H1 (cell line): ENCODE measurements around the gene COL4A2. TPM values are rescaled to one million over a fixed set of nuclear protein-coding genes. Genes with fewer than 3 reads are reported as not detected.

ENCODE experiments used
- ASH2L ChIP-seq: fragments of 200-600, 300-600 bp; sonication (generic); IDR thresholded peaks from one replicate; pipeline ENCODE4 v1.7.1; 2017; ENCODE audit warnings: low read length
- BCL11A ChIP-seq, 2 experiments: IDR thresholded peaks; one replicate each; pipeline ENCODE4 v1.6.1; 2011; ENCODE audit warnings: low read depth in 2 of 2, low read length in 2 of 2, mild to moderate bottlenecking in 2 of 2
- BRCA1 ChIP-seq: IDR thresholded peaks from 2 replicates; pipeline ENCODE4 v1.6.1; 2012; ENCODE audit warnings: low read depth, low read length, improper control_type of control experiment
- CBX8 ChIP-seq: fragments of 300-800, 300-1000 bp; sonication (generic); IDR thresholded peaks from 2 replicates; pipeline ENCODE4 v1.7.1; 2016; ENCODE audit warnings: low read depth, low read length, borderline replicate concordance
- CEBPB ChIP-seq: IDR thresholded peaks from 2 replicates; pipeline ENCODE4 v1.6.1; 2012; ENCODE audit warnings: low read depth, low read length
- CHD2 ChIP-seq: IDR thresholded peaks from 2 replicates; pipeline ENCODE4 v1.6.1; 2012; ENCODE audit warnings: low read length, improper control_type of control experiment
- EGR1 ChIP-seq: IDR thresholded peaks from 2 replicates; pipeline ENCODE4 v1.6.1; 2011; ENCODE audit warnings: low read depth, low read length, borderline replicate concordance
- EP300 ChIP-seq, 2 experiments: IDR thresholded peaks; 1 replicate in 1 of 2; 2 replicates in 1 of 2; pipeline ENCODE4 v1.6.1; 2011 to 2012; ENCODE audit warnings: low read depth in 2 of 2, low read length in 2 of 2, mild to moderate bottlenecking in 2 of 2, borderline replicate concordance in 1 of 2, inconsistent platforms in 1 of 2, moderate library complexity in 1 of 2
- EZH2 ChIP-seq: fragments of 200-600 bp; sonication (generic); IDR thresholded peaks from 2 replicates; pipeline ENCODE4 v1.7.1; 2012; ENCODE audit warnings: low read depth, mild to moderate bottlenecking, moderate library complexity, low read length, inconsistent platforms; ENCODE audit not compliant: severe bottlenecking
- GTF2F1 ChIP-seq: IDR thresholded peaks from 2 replicates; pipeline ENCODE4 v1.6.1; 2012; ENCODE audit warnings: low read depth, low read length, improper control_type of control experiment, borderline replicate concordance
- HDAC2 ChIP-seq, 2 experiments: fragments of 300-600 bp in 1 of 2; sonication (generic) in 1 of 2; IDR thresholded peaks; 2 replicates each; pipeline ENCODE4 v1.6.1; 2011 to 2012; ENCODE audit warnings: low read depth in 2 of 2, low read length in 2 of 2, mild to moderate bottlenecking in 2 of 2, moderate library complexity in 2 of 2, borderline replicate concordance in 1 of 2, inconsistent platforms in 1 of 2
- KDM1A ChIP-seq: fragments of 200-600, 300-600 bp; sonication (generic); IDR thresholded peaks from 2 replicates; pipeline ENCODE4 v1.7.1; 2016; ENCODE audit warnings: mild to moderate bottlenecking, low read length, borderline replicate concordance
- KDM4A ChIP-seq: IDR thresholded peaks from one replicate; pipeline ENCODE4 v1.7.1; 2012; ENCODE audit warnings: low read depth, mild to moderate bottlenecking, moderate library complexity, low read length, inconsistent platforms; ENCODE audit not compliant: severe bottlenecking
- MAX ChIP-seq: IDR thresholded peaks from 2 replicates; pipeline ENCODE4 v1.6.1; 2012; ENCODE audit warnings: inconsistent platforms
- NANOG ChIP-seq: IDR thresholded peaks from 2 replicates; pipeline ENCODE4 v1.6.1; 2011; ENCODE audit warnings: low read length, low read depth, mild to moderate bottlenecking, inconsistent platforms; ENCODE audit not compliant: insufficient read depth, poor library complexity, severe bottlenecking
- NRF1 ChIP-seq: IDR thresholded peaks from 2 replicates; pipeline ENCODE4 v1.6.1; 2011; ENCODE audit warnings: mild to moderate bottlenecking, low read depth, low read length, improper control_type of control experiment
- PHF8 ChIP-seq: fragments of 200-600 bp; sonication (generic); conservative IDR thresholded peaks from 2 replicates; pipeline ENCODE4 v1.7.1; 2012; ENCODE audit warnings: low read depth, mild to moderate bottlenecking, inconsistent platforms, low read length, moderate library complexity
- POLR2A ChIP-seq, 2 experiments: IDR thresholded peaks; 1 replicate in 1 of 2; 2 replicates in 1 of 2; pipeline ENCODE4 v1.6.1; 2011; ENCODE audit warnings: low read depth in 2 of 2, low read length in 2 of 2, mild to moderate bottlenecking in 2 of 2; ENCODE audit errors: control extremely low read depth in 1 of 2
- RFX5 ChIP-seq: IDR thresholded peaks from 2 replicates; pipeline ENCODE4 v1.6.1; 2011; ENCODE audit warnings: low read depth, low read length, improper control_type of control experiment, borderline replicate concordance
- RNF2 ChIP-seq: fragments of 200-900, 300-1000 bp; sonication (generic); IDR thresholded peaks from 2 replicates; pipeline ENCODE4 v1.7.1; 2016; ENCODE audit warnings: borderline replicate concordance, low read depth, mild to moderate bottlenecking, antibody characterized with exemption, low read length; ENCODE audit not compliant: poor library complexity, severe bottlenecking; ENCODE audit errors: missing control alignments
- SIN3A ChIP-seq, 2 experiments: IDR thresholded peaks in 1 of 2; conservative IDR thresholded peaks in 1 of 2; 2 replicates each; pipeline ENCODE4 v1.6.1; 2011 to 2012; ENCODE audit warnings: low read length in 2 of 2, improper control_type of control experiment in 1 of 2, low read depth in 1 of 2, mild to moderate bottlenecking in 1 of 2
- SP1 ChIP-seq: IDR thresholded peaks from 2 replicates; pipeline ENCODE4 v1.6.1; 2011; ENCODE audit warnings: low read depth, low read length
- TBP ChIP-seq: IDR thresholded peaks from 2 replicates; pipeline ENCODE4 v1.6.1; 2011; ENCODE audit warnings: low read depth, low read length, improper control_type of control experiment
- YY1 ChIP-seq: IDR thresholded peaks from 2 replicates; pipeline ENCODE4 v1.6.1; 2011; ENCODE audit warnings: low read depth, mild to moderate bottlenecking, low read length
- polyA plus RNA-seq, 7 experiments: library from polyadenylated mRNA; depleted of rRNA in 3 of 7; stranded (reverse) in 5 of 7; unstranded in 2 of 7; fragments of >200 nt in 5 of 7; fragments of 200-250 nt in 2 of 7; gene quantifications; 1 replicate in 5 of 7; 2 replicates in 1 of 7; 4 replicates in 1 of 7; pipeline versions ENCODE4 v1.2.1 to v1.2.3, GENCODE V29; 2011 to 2013; ENCODE audit warnings: missing spikeins in 2 of 7, mixed read lengths in 2 of 7
- total RNA-seq: library from RNA; stranded (reverse); fragmentation: NEBNext Ultra II Directional; extraction: Animal tissue kit (Norgen Biotek cat#: 25700); gene quantifications from 2 replicates; pipeline ENCODE4 v1.2.1, GENCODE V29; 2021

Gene COL4A2
- total and polyA plus RNA-seq, 2 of the 8 experiments (the other 6 are each of a cell fraction or from before 2014, with no cell fraction given): 80.4 to 87.3 TPM

GRCh38 chr13:110412132-110412914, 105.2 kb downstream of the COL4A2 start (continued):
- TF ChIP-seq RNF2: no peak
- no peak for TF ChIP-seq KDM1A
- TF ChIP-seq BRCA1: no peak
- TF ChIP-seq GTF2F1: no peak
- TF ChIP-seq EGR1: no peak
- TF ChIP-seq PHF8: no peak
- TF ChIP-seq POLR2A (IDR thresholded peaks at IDR 0.05; ENCODE audit: control extremely low read depth in 1 of 2, low read depth in 2 of 2, low read length in 2 of 2): no peak
- no peak for TF ChIP-seq ASH2L
- TF ChIP-seq RFX5: no peak
- peak; percentile 57; the same call in 1 of the 2 replicates for TF ChIP-seq YY1
- TF ChIP-seq CBX8: no peak
- no peak for TF ChIP-seq EZH2
- TF ChIP-seq EP300 (IDR thresholded peaks at IDR 0.05; ENCODE audit: borderline replicate concordance in 1 of 2, low read depth in 2 of 2, low read length in 2 of 2): no peak; a peak in 1 of 3 replicates
- no peak for TF ChIP-seq HDAC2 (IDR thresholded peaks at IDR 0.05; ENCODE audit: borderline replicate concordance in 1 of 2, low read depth in 2 of 2, low read length in 2 of 2)
- TF ChIP-seq CEBPB: no peak
- no peak for TF ChIP-seq NANOG
- no peak for TF ChIP-seq KDM4A
- no peak for TF ChIP-seq TBP
- TF ChIP-seq SIN3A (conservative IDR thresholded peaks at IDR 0.05 in 1 of 2, IDR thresholded peaks at IDR 0.05 in 1 of 2; ENCODE audit: low read depth in 1 of 2, low read length in 2 of 2): no peak
- no peak for TF ChIP-seq NRF1
- no peak for TF ChIP-seq SP1
- no peak for TF ChIP-seq BCL11A (IDR thresholded peaks at IDR 0.05; ENCODE audit: low read depth in 2 of 2, low read length in 2 of 2)
- TF ChIP-seq MAX: 0 out of 2 replicates have a peak, but pooled peaks have one; percentile 9
- TF ChIP-seq CHD2: no peak
